GM19372 (cell line): ENCODE measurements around the gene BPIFA3.

Source experiments
- ATAC-seq: cut with Tn5 transposase; IDR thresholded peaks from one replicate; pipeline ENCODE4 v1.9.1; 2021; ENCODE audit warnings: mild to moderate bottlenecking, low read depth, moderate library complexity; ENCODE audit not compliant: unreplicated experiment

BPIFA3 gene

GRCh38 chr20:33211817-33212424 is 5.2 kb upstream of the BPIFA3 start:
- no peak for ATAC-seq

GRCh38 chr20:33224399-33224798 is 7.2 kb downstream of the BPIFA3 start:
- ATAC-seq, result no peak

- no peak for ATAC-seq
Measured at GRCh38 chr20:33229843-33230242, 12.7 kb downstream of the BPIFA3 start.

- no peak for ATAC-seq
Measured at GRCh38 chr20:33231237-33231636, 14.1 kb downstream of the BPIFA3 start.

- ATAC-seq, result no peak
Measured at GRCh38 chr20:33232486-33233072, 15.4 kb downstream of the BPIFA3 start.

- ATAC-seq, result no peak
Measured at GRCh38 chr20:33233129-33233774, 16.1 kb downstream of the BPIFA3 start.

- ATAC-seq, result no peak
Measured at GRCh38 chr20:33234050-33234449, 16.9 kb downstream of the BPIFA3 start.

- no peak for ATAC-seq
Measured at GRCh38 chr20:33235696-33236095, 18.5 kb downstream of the BPIFA3 start, which contains the start of gene BPIFA1. TSS of gene BPIFA1 (plus strand) at chr20:33235996. CDS start at chr20:33237712, 1,716 bp downstream.

GRCh38 chr20:33236351-33236750 is 19.2 kb downstream of the BPIFA3 start:
- no peak for ATAC-seq

GRCh38 chr20:33237989-33238388 is 20.8 kb downstream of the BPIFA3 start:
- no peak for ATAC-seq

GRCh38 chr20:33239418-33239817 is 22.3 kb downstream of the BPIFA3 start:
- ATAC-seq, result no peak

GRCh38 chr20:33239979-33240736 is 23.0 kb downstream of the BPIFA3 start:
- no peak for ATAC-seq

- ATAC-seq, result no peak
Measured at GRCh38 chr20:33240923-33241322, 23.8 kb downstream of the BPIFA3 start.

GRCh38 chr20:33242319-33243100 is 25.4 kb downstream of the BPIFA3 start:
- no peak for ATAC-seq

- ATAC-seq, result no peak
Measured at GRCh38 chr20:33246077-33246476, 28.9 kb downstream of the BPIFA3 start.

- ATAC-seq, result no peak
Measured at GRCh38 chr20:33249456-33249855, 32.3 kb downstream of the BPIFA3 start.

- ATAC-seq, result no peak
Measured at GRCh38 chr20:33250666-33251065, 33.5 kb downstream of the BPIFA3 start.

- ATAC-seq, result no peak
Measured at GRCh38 chr20:33251496-33251895, 34.3 kb downstream of the BPIFA3 start.

GRCh38 chr20:33252460-33252859 is 35.3 kb downstream of the BPIFA3 start:
- ATAC-seq, result no peak

GRCh38 chr20:33255005-33255404 is 37.9 kb downstream of the BPIFA3 start:
- ATAC-seq, result no peak
